ENCODE results near the gene WDR64.

The WDR64 gene

GRCh38 chr1:241841691-241842090 lies 189.6 kb downstream of the WDR64 start:
- Histone ChIP-seq H3K9ac (ENCODE audit: low read depth, low read length) (no peak overlapping the region), H3K4me1 (ENCODE audit: insufficient read depth, low read length) (peaks cover 4% of the 10 kb centered on the region), H4K20me1 (ENCODE audit: insufficient read depth, low read length) (no peaks in the 10 kb centered on the region), H3K27me3 (ENCODE audit: insufficient read depth, low read length, poor library complexity) (peaks cover 5% of the 10 kb centered on the region), H3K79me2 (ENCODE audit: insufficient read depth, low read length) (no peaks in the 10 kb centered on the region), H3K4me3 (ENCODE audit: low read depth in 1 of 2, low read length in 2 of 2) (no peak overlapping the region), H3K36me3 (ENCODE audit: insufficient read depth, low read length) (no peaks in the 10 kb centered on the region), H2AFZ (ENCODE audit: low read depth, low read length) (no peak overlapping the region), H3K27ac (ENCODE audit: low read length) (no peak overlapping the region), H3K4me2 (ENCODE audit: insufficient read depth, low read length) (no peak overlapping the region), H3K9me3 (ENCODE audit: insufficient read depth, low read length, severe bottlenecking) (no peaks in the 10 kb centered on the region)
- no peak for TF ChIP-seq EZH2 (IDR thresholded peaks at IDR 0.05; ENCODE audit: borderline replicate concordance, low read depth, low read length, severe bottlenecking)
- no peak for TF ChIP-seq CTCF (IDR thresholded peaks at IDR 0.05; ENCODE audit: borderline replicate concordance, extremely low read depth, low read length, poor library complexity, severe bottlenecking)
- ATAC-seq (ENCODE audit: insufficient read depth, low read depth) (no peak), DNase-seq (no peak)

GRCh38 chr1:241842565-241842964 lies 190.5 kb downstream of the WDR64 start:
- H3K4me1 ChIP-seq (ENCODE audit: insufficient read depth, low read length) = peaks cover 12% of the 10 kb centered on the region
- H3K79me2 ChIP-seq (ENCODE audit: insufficient read depth, low read length) = no peaks in the 10 kb centered on the region
- ATAC-seq (ENCODE audit: insufficient read depth, low read depth) = no peak
- H2AFZ ChIP-seq (ENCODE audit: low read depth, low read length) = no peak overlapping the region
- no peak overlapping the region for H3K27ac ChIP-seq (ENCODE audit: low read length)
- H3K4me2 ChIP-seq (ENCODE audit: insufficient read depth, low read length) = no peak overlapping the region
- H3K27me3 ChIP-seq (ENCODE audit: insufficient read depth, low read length, poor library complexity) = peaks cover 5% of the 10 kb centered on the region
- no peak overlapping the region for H3K9ac ChIP-seq (ENCODE audit: low read depth, low read length)
- no peaks in the 10 kb centered on the region for H3K9me3 ChIP-seq (ENCODE audit: insufficient read depth, low read length, severe bottlenecking)
- TF ChIP-seq EZH2 (IDR thresholded peaks at IDR 0.05; ENCODE audit: borderline replicate concordance, low read depth, low read length, severe bottlenecking) (no peak), CTCF (IDR thresholded peaks at IDR 0.05; ENCODE audit: borderline replicate concordance, extremely low read depth, low read length, poor library complexity, severe bottlenecking) (no peak)
- H3K36me3 ChIP-seq (ENCODE audit: insufficient read depth, low read length) = no peaks in the 10 kb centered on the region
- H3K4me3 ChIP-seq (ENCODE audit: low read depth in 1 of 2, low read length in 2 of 2) = no peak overlapping the region
- DNase-seq = no peak
- H4K20me1 ChIP-seq (ENCODE audit: insufficient read depth, low read length) = no peaks in the 10 kb centered on the region

GRCh38 chr1:241844593-241844992 lies 192.5 kb downstream of the WDR64 start:
- no peak for TF ChIP-seq EZH2 (IDR thresholded peaks at IDR 0.05; ENCODE audit: borderline replicate concordance, low read depth, low read length, severe bottlenecking)
- no peak for TF ChIP-seq CTCF (IDR thresholded peaks at IDR 0.05; ENCODE audit: borderline replicate concordance, extremely low read depth, low read length, poor library complexity, severe bottlenecking)
- no peak overlapping the region for H3K4me2 ChIP-seq (ENCODE audit: insufficient read depth, low read length)
- no peaks in the 10 kb centered on the region for H3K9me3 ChIP-seq (ENCODE audit: insufficient read depth, low read length, severe bottlenecking)
- no peak overlapping the region for H2AFZ ChIP-seq (ENCODE audit: low read depth, low read length)
- DNase-seq (no peak), ATAC-seq (ENCODE audit: insufficient read depth, low read depth) (no peak)
- no peak overlapping the region for H3K27ac ChIP-seq (ENCODE audit: low read length)
- no peak overlapping the region for H3K4me3 ChIP-seq (ENCODE audit: low read depth in 1 of 2, low read length in 2 of 2)
- no peaks in the 10 kb centered on the region; the same call in 1 of the 2 replicates for H4K20me1 ChIP-seq (ENCODE audit: insufficient read depth, low read length)
- peaks cover 5% of the 10 kb centered on the region for H3K36me3 ChIP-seq (ENCODE audit: insufficient read depth, low read length)
- peaks cover 4% of the 10 kb centered on the region for H3K27me3 ChIP-seq (ENCODE audit: insufficient read depth, low read length, poor library complexity)
- peaks cover 17% of the 10 kb centered on the region for H3K79me2 ChIP-seq (ENCODE audit: insufficient read depth, low read length)
- H3K9ac ChIP-seq (ENCODE audit: low read depth, low read length) = no peak overlapping the region
- peaks cover 20% of the 10 kb centered on the region for H3K4me1 ChIP-seq (ENCODE audit: insufficient read depth, low read length)

GRCh38 chr1:241846375-241846774 lies 194.3 kb downstream of the WDR64 start:
- peak overlapping the region; percentile 76 for H3K4me2 ChIP-seq (ENCODE audit: insufficient read depth, low read length)
- ATAC-seq (ENCODE audit: insufficient read depth, low read depth) (no peak), DNase-seq (no peak)
- peaks cover under 1% of the 10 kb centered on the region; the same call in 1 of the 2 replicates for H4K20me1 ChIP-seq (ENCODE audit: insufficient read depth, low read length)
- no peak overlapping the region for H3K9ac ChIP-seq (ENCODE audit: low read depth, low read length)
- no peak for TF ChIP-seq CTCF (IDR thresholded peaks at IDR 0.05; ENCODE audit: borderline replicate concordance, extremely low read depth, low read length, poor library complexity, severe bottlenecking)
- TF ChIP-seq EZH2 (IDR thresholded peaks at IDR 0.05; ENCODE audit: borderline replicate concordance, low read depth, low read length, severe bottlenecking) = no peak
- H3K4me1 ChIP-seq (ENCODE audit: insufficient read depth, low read length) = peaks cover 37% of the 10 kb centered on the region
- no peaks in the 10 kb centered on the region for H3K27me3 ChIP-seq (ENCODE audit: insufficient read depth, low read length, poor library complexity)
- H3K4me3 ChIP-seq (ENCODE audit: low read depth in 1 of 2, low read length in 2 of 2) = no peak overlapping the region
- H3K79me2 ChIP-seq (ENCODE audit: insufficient read depth, low read length) = peaks cover 32% of the 10 kb centered on the region
- peak overlapping the region; percentile 95 for H2AFZ ChIP-seq (ENCODE audit: low read depth, low read length)
- no peaks in the 10 kb centered on the region for H3K9me3 ChIP-seq (ENCODE audit: insufficient read depth, low read length, severe bottlenecking)
- no peak overlapping the region for H3K27ac ChIP-seq (ENCODE audit: low read length)
- peaks cover 20% of the 10 kb centered on the region for H3K36me3 ChIP-seq (ENCODE audit: insufficient read depth, low read length)
